Endothelial cell of umbilical vein (primary cell): ENCODE data around the gene MTHFR. TPM values are rescaled to one million over a fixed set of nuclear protein-coding genes. Genes with fewer than 3 reads are reported as not detected.

Experiments
- BruUV-seq: library from RNA; stranded (reverse); fragments of 400-500 nt; replicated peaks from 2 replicates; lab custom pipeline; 2021; lab: Mats Ljungman, UMichigan
- CTCF ChIA-PET: fragments of 300-600, 350-600 bp; sonication (Branson Sonifier 250); formaldehyde crosslinking; loops from one replicate; lab custom pipeline; 2021; ENCODE audit warnings: antibody characterized with exemption, inconsistent platforms; lab: Charles Lee
- POLR2A ChIA-PET: fragments of 300-600, 350-600 bp; sonication (Branson Sonifier 250); formaldehyde crosslinking; loops from one replicate; lab custom pipeline; 2021; ENCODE audit warnings: antibody characterized with exemption, inconsistent platforms; lab: Charles Lee
- DNase-seq: peaks from one replicate; pipeline ENCODE4 v3.0.0-alpha.2; 2011; ENCODE audit warnings: low read depth, low spot score
- FAIRE-seq: peaks from 2 replicates; lab custom pipeline; 2011; peaks lifted over from hg19 to GRCh38; lab: Jason Lieb, UNC
- H2AFZ ChIP-seq: 2 replicates; pipeline ENCODE4 v1.6.0; 2012; ENCODE audit warnings: low read depth, low read length, control low read depth, inconsistent platforms
- H3K27ac ChIP-seq: 2 replicates; pipeline ENCODE4 v1.5.1; 2011; ENCODE audit warnings: low read depth, mild to moderate bottlenecking, control low read depth, low read length, moderate library complexity; ENCODE audit not compliant: insufficient read depth
- H3K27me3 ChIP-seq, 2 experiments: 2 replicates each; pipeline versions ENCODE4 v1.6.0 to v1.6.1; 2011; ENCODE audit warnings: low read length in 2 of 2, mixed read lengths in 1 of 2; ENCODE audit not compliant: control insufficient read depth in 2 of 2, insufficient read depth in 2 of 2
- H3K36me3 ChIP-seq, 2 experiments: 2 replicates in 1 of 2; 3 replicates in 1 of 2; pipeline ENCODE4 v1.5.1; 2011; ENCODE audit warnings: low read length in 2 of 2, mild to moderate bottlenecking in 1 of 2, moderate library complexity in 1 of 2; ENCODE audit not compliant: control insufficient read depth in 2 of 2, insufficient read depth in 2 of 2; ENCODE audit errors: extremely low read depth in 1 of 2
- H3K4me1 ChIP-seq: 3 replicates; pipeline ENCODE4 v1.5.1; 2011; ENCODE audit warnings: mild to moderate bottlenecking, low read length; ENCODE audit not compliant: control insufficient read depth, insufficient read depth; ENCODE audit errors: extremely low read depth
- H3K4me2 ChIP-seq: 2 replicates; pipeline ENCODE4 v1.6.1; 2011; ENCODE audit warnings: low read length, control low read depth, mixed read lengths; ENCODE audit not compliant: insufficient read depth
- H3K4me3 ChIP-seq, 3 experiments: fragments of 200-600 bp in 1 of 3; sonication (generic), shearing (Covaris generic) in 1 of 3; replicated peaks in 1 of 3; 2 replicates each; pipeline ENCODE4 v1.5.1; 2011 to 2016; ENCODE audit warnings: control low read depth in 3 of 3, low read length in 3 of 3, mild to moderate bottlenecking in 2 of 3, inconsistent platforms in 1 of 3, low read depth in 1 of 3, moderate library complexity in 1 of 3; ENCODE audit not compliant: insufficient read depth in 1 of 3
- H3K79me2 ChIP-seq: 2 replicates; pipeline ENCODE4 v1.6.0; 2012; ENCODE audit warnings: low read length, inconsistent platforms; ENCODE audit not compliant: control insufficient read depth, insufficient read depth
- H3K9ac ChIP-seq: replicated peaks from 2 replicates; pipeline ENCODE3; 2011; ENCODE audit warnings: low read length, control low read depth; ENCODE audit not compliant: insufficient read depth; ENCODE audit errors: extremely low read depth
- H3K9me1 ChIP-seq: replicated peaks from 3 replicates; pipeline ENCODE4 v1.6.0; 2011; ENCODE audit warnings: mild to moderate bottlenecking, low read length; ENCODE audit not compliant: control insufficient read depth, insufficient read depth; ENCODE audit errors: extremely low read depth
- H3K9me3 ChIP-seq: replicated peaks from 2 replicates; pipeline ENCODE4 v1.5.1; 2012; ENCODE audit warnings: low read length, inconsistent platforms; ENCODE audit not compliant: control insufficient read depth, insufficient read depth
- H4K20me1 ChIP-seq: replicated peaks from 2 replicates; pipeline ENCODE3; 2011; ENCODE audit warnings: mild to moderate bottlenecking, low read length; ENCODE audit not compliant: control insufficient read depth, insufficient read depth; ENCODE audit errors: extremely low read depth
- EZH2 ChIP-seq: IDR thresholded peaks from 2 replicates; pipeline ENCODE4 v1.6.1; 2012; ENCODE audit warnings: borderline replicate concordance, low read depth, mild to moderate bottlenecking, moderate library complexity, low read length, inconsistent platforms; ENCODE audit not compliant: severe bottlenecking
- FOS ChIP-seq: IDR thresholded peaks from 2 replicates; pipeline ENCODE4 v1.6.1; 2011; ENCODE audit warnings: mild to moderate bottlenecking, low read length, moderate library complexity, borderline replicate concordance; ENCODE audit not compliant: insufficient read depth
- GATA2 ChIP-seq: IDR thresholded peaks from 2 replicates; pipeline ENCODE4 v1.7.0; 2011; ENCODE audit warnings: low read depth, mild to moderate bottlenecking, moderate library complexity, mixed read lengths, low read length; ENCODE audit not compliant: insufficient read length, insufficient read depth
- JUN ChIP-seq: IDR thresholded peaks from 2 replicates; pipeline ENCODE4 v1.6.1; 2011; ENCODE audit warnings: borderline replicate concordance, low read depth; ENCODE audit not compliant: insufficient read length, insufficient read depth
- MYC ChIP-seq: IDR thresholded peaks from one replicate; pipeline ENCODE4 v1.6.1; 2011; ENCODE audit warnings: mild to moderate bottlenecking, low read depth, low read length
- POLR2A ChIP-seq: IDR thresholded peaks from 2 replicates; pipeline ENCODE4 v1.6.1; 2012; ENCODE audit warnings: low read depth, mild to moderate bottlenecking, control low read depth, low read length
- POLR2AphosphoS5 ChIP-seq: IDR thresholded peaks from 2 replicates; pipeline ENCODE4 v1.6.1; 2012; ENCODE audit warnings: low read depth, mild to moderate bottlenecking, control low read depth, low read length, moderate library complexity; ENCODE audit not compliant: insufficient read depth
- dilution Hi-C: fragments of 300-500 bp; cut with MboI; formaldehyde crosslinking; loops from one replicate; pipeline ENCODE4 v1.15.0; 2019; ENCODE audit warnings: low sequenced_read_pairs; ENCODE audit not compliant: extremely low pct_ligation_motif_present
- intact Hi-C: fragments of 100-400 bp; cut with micrococcal nuclease; formaldehyde crosslinking; loops from one replicate; pipeline ENCODE4 v1.10.0; 2022
- polyA plus RNA-seq, 4 experiments: library from polyadenylated mRNA; depleted of rRNA in 3 of 4; stranded (reverse) in 3 of 4; unstranded in 1 of 4; fragments of >200 nt; gene quantifications; 2 replicates each; pipeline versions ENCODE4 v1.2.1 to v1.2.3, GENCODE V29; 2011 to 2012; ENCODE audit warnings: missing spikeins in 1 of 4
- total RNA-seq: library from RNA; stranded (reverse); gene quantifications from 2 replicates; pipeline ENCODE4 v1.2.3, GENCODE V29; 2021
- TF ChIP-seq, protein P1 (sequence below), 2 donors: IDR thresholded peaks; 1 replicate in 1 of 2; 2 replicates in 1 of 2; pipeline ENCODE4 v1.5.1; 2011; ENCODE audit warnings: low read length in 2 of 2, mild to moderate bottlenecking in 2 of 2, moderate library complexity in 2 of 2, control low read depth in 1 of 2, inconsistent platforms in 1 of 2, low read depth in 1 of 2; ENCODE audit not compliant: insufficient read depth in 1 of 2; ENCODE audit errors: extremely low read depth in 1 of 2
- TF ChIP-seq, protein P2 (sequence below): IDR thresholded peaks from 2 replicates; pipeline ENCODE4 v1.6.1; 2011; ENCODE audit not compliant: insufficient read depth, insufficient read length

The MTHFR gene
- total and polyA plus RNA-seq, 2 donors (not counting 3 experiments of a cell fraction or from before 2014, with no cell fraction given), result 13.8 to 25.3 TPM

DNA sequence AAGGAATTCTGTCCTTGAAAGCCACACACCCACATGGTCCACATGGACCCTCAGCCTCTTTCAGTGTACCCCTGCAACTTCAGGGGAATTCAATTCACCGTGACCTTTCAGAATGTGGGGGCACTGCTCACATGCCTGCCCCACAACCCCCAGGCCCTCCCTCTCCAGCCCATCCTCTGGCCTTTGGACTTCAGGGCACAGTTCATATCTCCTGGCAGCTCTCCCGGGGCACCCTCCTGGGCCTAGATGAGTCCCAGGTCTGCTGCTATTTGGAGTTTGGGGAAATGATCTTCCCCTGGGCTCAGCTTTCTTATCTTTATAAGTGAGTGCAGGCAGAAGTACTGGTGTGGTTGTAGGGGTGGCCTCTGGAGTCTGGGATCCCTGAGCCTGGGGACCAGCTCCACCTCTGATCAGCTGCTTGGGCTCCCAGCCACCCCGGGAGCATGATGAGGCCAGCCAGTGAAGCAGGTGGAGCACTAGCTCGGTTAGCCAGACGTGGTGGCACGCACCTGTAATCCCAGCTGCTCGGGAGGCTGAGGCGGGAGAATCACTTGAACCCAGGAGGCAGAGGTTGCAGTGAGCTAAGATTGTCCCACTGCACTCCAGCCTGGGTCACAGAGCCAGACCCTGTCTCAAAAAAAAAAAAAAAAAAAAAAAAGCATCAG, 28.0 kb downstream of the MTHFR start:
- CTCF ChIA-PET, result interaction anchor here (1.1 kb wide), 1 partner anchor 28 kb away, joined by 3 read pairs; the partner anchor contains the start of genes CLCN6 and MTHFR
- H3K27ac ChIP-seq, result no peak overlapping the region
- H3K79me2 ChIP-seq, result no peaks in the 10 kb centered on the region
- H3K36me3 ChIP-seq, result no peaks in the 10 kb centered on the region
- FAIRE-seq (no peak), DNase-seq (no peak)
- intact Hi-C loops, result no loop called here
- dilution Hi-C loops, result no loop called here
- H2AFZ ChIP-seq, result no peak overlapping the region
- no peaks in the 10 kb centered on the region for H4K20me1 ChIP-seq
- no TSS peak for BruUV-seq
- no peak overlapping the region for H3K4me3 ChIP-seq
- POLR2A ChIA-PET, result no interaction called here
- H3K4me2 ChIP-seq, result no peak overlapping the region
- no peaks in the 10 kb centered on the region for H3K27me3 ChIP-seq
- no peaks in the 10 kb centered on the region for H3K9me1 ChIP-seq
- no peak overlapping the region for H3K9ac ChIP-seq
- TF ChIP-seq POLR2AphosphoS5, result no peak
- no peaks in the 10 kb centered on the region for H3K4me1 ChIP-seq
- H3K9me3 ChIP-seq, result no peaks in the 10 kb centered on the region

DNA sequence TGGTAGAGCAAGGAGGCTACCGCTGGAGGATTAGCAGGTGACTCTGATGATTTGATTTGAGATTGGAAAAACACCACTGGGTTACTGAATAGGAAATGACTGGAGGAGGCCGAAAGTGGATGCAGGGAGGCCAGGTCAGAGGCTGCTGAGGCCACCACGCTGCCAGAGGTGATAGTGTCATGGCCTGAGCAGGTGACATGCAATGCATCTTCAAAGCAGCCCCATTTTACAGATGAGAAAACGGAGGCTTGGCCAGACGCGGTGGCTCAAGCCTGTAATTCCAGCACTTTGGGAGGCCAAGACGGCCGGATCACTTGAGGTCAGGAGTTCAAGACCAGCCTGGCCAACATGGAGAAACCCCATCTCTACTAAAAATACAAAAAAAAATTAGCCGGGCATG, 31.0 kb downstream of the MTHFR start:
- no peak for DNase-seq
- TF ChIP-seq, protein P1, sequence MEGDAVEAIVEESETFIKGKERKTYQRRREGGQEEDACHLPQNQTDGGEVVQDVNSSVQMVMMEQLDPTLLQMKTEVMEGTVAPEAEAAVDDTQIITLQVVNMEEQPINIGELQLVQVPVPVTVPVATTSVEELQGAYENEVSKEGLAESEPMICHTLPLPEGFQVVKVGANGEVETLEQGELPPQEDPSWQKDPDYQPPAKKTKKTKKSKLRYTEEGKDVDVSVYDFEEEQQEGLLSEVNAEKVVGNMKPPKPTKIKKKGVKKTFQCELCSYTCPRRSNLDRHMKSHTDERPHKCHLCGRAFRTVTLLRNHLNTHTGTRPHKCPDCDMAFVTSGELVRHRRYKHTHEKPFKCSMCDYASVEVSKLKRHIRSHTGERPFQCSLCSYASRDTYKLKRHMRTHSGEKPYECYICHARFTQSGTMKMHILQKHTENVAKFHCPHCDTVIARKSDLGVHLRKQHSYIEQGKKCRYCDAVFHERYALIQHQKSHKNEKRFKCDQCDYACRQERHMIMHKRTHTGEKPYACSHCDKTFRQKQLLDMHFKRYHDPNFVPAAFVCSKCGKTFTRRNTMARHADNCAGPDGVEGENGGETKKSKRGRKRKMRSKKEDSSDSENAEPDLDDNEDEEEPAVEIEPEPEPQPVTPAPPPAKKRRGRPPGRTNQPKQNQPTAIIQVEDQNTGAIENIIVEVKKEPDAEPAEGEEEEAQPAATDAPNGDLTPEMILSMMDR (IDR thresholded peaks at IDR 0.05; ENCODE audit: extremely low read depth in 1 of 2, insufficient read depth in 1 of 2, low read depth in 1 of 2, low read length in 2 of 2), result no peak
- TF ChIP-seq GATA2 (no peak), MYC (no peak), FOS (no peak), JUN (no peak), EZH2 (no peak), POLR2A (no peak), POLR2AphosphoS5 (no peak)
- TF ChIP-seq, protein P2, sequence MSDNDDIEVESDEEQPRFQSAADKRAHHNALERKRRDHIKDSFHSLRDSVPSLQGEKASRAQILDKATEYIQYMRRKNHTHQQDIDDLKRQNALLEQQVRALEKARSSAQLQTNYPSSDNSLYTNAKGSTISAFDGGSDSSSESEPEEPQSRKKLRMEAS, result no peak
- Histone ChIP-seq H3K4me2 (no peak overlapping the region), H3K79me2 (no peaks in the 10 kb centered on the region), H3K4me3 (no peak overlapping the region), H3K27me3 (no peaks in the 10 kb centered on the region), H3K4me1 (no peaks in the 10 kb centered on the region), H3K27ac (no peak overlapping the region), H3K36me3 (no peaks in the 10 kb centered on the region), H3K9me3 (no peaks in the 10 kb centered on the region), H3K9me1 (no peaks in the 10 kb centered on the region), H2AFZ (no peak overlapping the region), H3K9ac (no peak overlapping the region), H4K20me1 (no peaks in the 10 kb centered on the region)
- no peak for FAIRE-seq
- CTCF ChIA-PET, result no interaction called here
- dilution Hi-C loops (no loop called here), intact Hi-C loops (no loop called here)
- BruUV-seq, result no TSS peak
- POLR2A ChIA-PET, result interaction anchor here (0.6 kb wide), 1 partner anchor 15 kb away, joined by 3 read pairs; no protein-coding TSS in a partner anchor
